Esophagus squamous epithelium (tissue), 5 donors: ENCODE results near the gene GPR176. TPM values are rescaled to one million over a fixed set of nuclear protein-coding genes. Genes with fewer than 3 reads are reported as not detected.
"Not testable (repeated sequence)": the region's sequence is repeated elsewhere in the genome, so short reads cannot be mapped to it uniquely, and the experiment has no call there.

Experiments used
- DNase-seq: peaks from one replicate; lab custom pipeline; 2025; lab: John Stamatoyannopoulos, UW
- H3K27ac ChIP-seq, 4 donors: fragments of 200-600 bp; sonication (generic); one replicate each; pipeline ENCODE4 v1.5.1; 2016 to 2019; ENCODE audit warnings: mild to moderate bottlenecking in 1 of 4
- H3K27me3 ChIP-seq, 4 donors: fragments of 200-600 bp; sonication (generic); 1 replicate in 3 of 4; 2 replicates in 1 of 4; pipeline versions ENCODE4 v1.5.1 to v1.6.0; 2017 to 2021; ENCODE audit warnings: antibody characterized with exemption in 1 of 4
- H3K36me3 ChIP-seq, 3 donors: fragments of 200-600 bp; sonication (generic); one replicate each; pipeline ENCODE4 v1.5.1; 2016 to 2019
- H3K4me1 ChIP-seq, 3 donors: fragments of 200-600 bp; sonication (generic); one replicate each; pipeline ENCODE4 v1.5.1; 2017 to 2019
- H3K4me3 ChIP-seq, 4 donors: fragments of 200-600 bp; sonication (generic); 1 replicate in 3 of 4; 2 replicates in 1 of 4; pipeline ENCODE4 v1.5.1; 2016 to 2019; ENCODE audit warnings: mild to moderate bottlenecking in 2 of 4, moderate library complexity in 1 of 4
- H3K9me3 ChIP-seq, 3 donors: fragments of 200-600 bp; sonication (generic); one replicate each; pipeline ENCODE4 v1.5.1; 2016 to 2019
- CTCF ChIP-seq, 6 experiments: fragments of 450-650 bp in 4 of 6; fragments of 200-600 bp in 2 of 6; sonication (generic) in 2 of 6; IDR thresholded peaks; one replicate each; pipeline ENCODE4 v1.5.1; 2016 to 2019; ENCODE audit warnings: antibody characterized with exemption in 6 of 6, mild to moderate bottlenecking in 4 of 6, moderate library complexity in 4 of 6
- POLR2A ChIP-seq, 4 donors: fragments of 450-650 bp; IDR thresholded peaks; one replicate each; pipeline ENCODE4 v1.6.1; 2017; ENCODE audit warnings: antibody characterized with exemption in 4 of 4, mild to moderate bottlenecking in 4 of 4, moderate library complexity in 3 of 4
- WGBS, 2 donors: methylation state at CpG; one replicate each; pipeline ENCODE4 v1.1.5; 2018; 5-methylcytosine and 5-hydroxymethylcytosine counted together
- intact Hi-C: fragments of 100-400 bp; cut with DNase I; formaldehyde crosslinking; loops from one replicate; pipeline ENCODE4 v1.15.0; 2022
- total RNA-seq, 4 donors: library from RNA; depleted of rRNA; stranded (reverse); fragments of >200 nt; gene quantifications; one replicate each; pipeline ENCODE4 v1.1.0, GENCODE V29; 2016
- donor health status: DM: yes; HTN: yes; CAD: no.

Gene GPR176
- total RNA-seq, 4 donors from 2014 or later, result 1.1 to 5.0 (median 4.0) TPM; not detected in 1

DNA sequence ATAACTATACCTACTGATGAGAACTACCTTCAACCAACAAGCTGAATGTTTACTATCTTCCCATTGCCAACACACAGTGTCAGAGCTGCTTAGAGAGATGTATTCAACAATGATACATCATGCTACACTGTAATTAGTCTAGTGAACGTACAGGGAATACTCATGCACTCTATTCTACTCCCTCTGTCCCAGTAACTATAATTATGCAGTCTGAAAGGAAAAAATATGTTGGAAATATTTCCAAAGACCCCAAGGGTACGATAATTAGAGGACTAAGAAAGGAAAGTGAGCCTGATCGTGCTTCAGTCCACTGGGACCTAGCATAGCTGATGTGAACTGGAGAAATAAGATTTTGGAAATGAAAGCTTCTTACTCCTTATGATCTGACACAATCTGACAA is 100.5 kb downstream of the GPR176 start:
- WGBS, 2 donors, result 68 to 71% methylated on average over 3 of the region's 3 CpGs
- H3K36me3 ChIP-seq, result no peaks in the 10 kb centered on the region
- H3K27me3 ChIP-seq, result no peaks in the 10 kb centered on the region
- DNase-seq, result no peak
- H3K9me3 ChIP-seq, result no peaks in the 10 kb centered on the region
- no peak overlapping the region for H3K27ac ChIP-seq
- H3K4me1 ChIP-seq, result no peaks in the 10 kb centered on the region
- TF ChIP-seq CTCF (IDR thresholded peaks at IDR 0.05) (no peak), POLR2A (IDR thresholded peaks at IDR 0.05) (no peak)
- intact Hi-C loops, result no loop called here
- H3K4me3 ChIP-seq, result no peak overlapping the region

- H3K4me1 ChIP-seq, result no peaks in the 10 kb centered on the region
- DNase-seq, result no peak
- no peaks in the 10 kb centered on the region for H3K36me3 ChIP-seq
- no peak for TF ChIP-seq POLR2A (IDR thresholded peaks at IDR 0.05)
- no peak for TF ChIP-seq CTCF (IDR thresholded peaks at IDR 0.05)
- H3K27ac ChIP-seq, result no peak overlapping the region
- H3K9me3 ChIP-seq, result no peaks in the 10 kb centered on the region
- intact Hi-C loops, result no loop called here
- no peaks in the 10 kb centered on the region for H3K27me3 ChIP-seq
- no peak overlapping the region for H3K4me3 ChIP-seq
Observed at GRCh38 chr15:39817892-39818291, 102.2 kb downstream of the GPR176 start.

- no peak for DNase-seq
- no peaks in the 10 kb centered on the region for H3K9me3 ChIP-seq
- intact Hi-C loops, result no loop called here
- H3K4me1 ChIP-seq, result no peaks in the 10 kb centered on the region
- H3K4me3 ChIP-seq, result no peak overlapping the region
- H3K27ac ChIP-seq, result no peak overlapping the region
- H3K27me3 ChIP-seq, result no peaks in the 10 kb centered on the region
- 68 to 87% methylated on average over 1 of the region's 1 CpG for WGBS, 2 donors
- no peaks in the 10 kb centered on the region for H3K36me3 ChIP-seq
- no peak for TF ChIP-seq CTCF (IDR thresholded peaks at IDR 0.05)
- no peak for TF ChIP-seq POLR2A (IDR thresholded peaks at IDR 0.05)
Observed at GRCh38 chr15:39814489-39814888, 105.6 kb downstream of the GPR176 start.

- H3K27ac ChIP-seq, H3K4me1 ChIP-seq, intact Hi-C loops, H3K4me3 ChIP-seq, H3K9me3 ChIP-seq, DNase-seq, H3K36me3 ChIP-seq, H3K27me3 ChIP-seq: not testable (repeated sequence)
- WGBS, 2 donors, result 87 to 92% methylated on average over 3 of the region's 3 CpGs
Observed at GRCh38 chr15:39812651-39813050, 107.4 kb downstream of the GPR176 start.

GRCh38 chr15:39808909-39809308 is 111.2 kb downstream of the GPR176 start:
- Histone ChIP-seq H3K27ac (no peak overlapping the region), H3K36me3 (no peaks in the 10 kb centered on the region), H3K27me3 (no peaks in the 10 kb centered on the region), H3K9me3 (no peaks in the 10 kb centered on the region), H3K4me1 (peaks cover 0 to 6% (median 0%) of the 10 kb centered on the region in 3 donors), H3K4me3 (no peak overlapping the region)
- intact Hi-C loops, result loop anchor here (10.0 kb wide), 1 partner anchor 66 kb away; no protein-coding TSS in a partner anchor
- TF ChIP-seq POLR2A (IDR thresholded peaks at IDR 0.05), result no peak
- TF ChIP-seq CTCF (IDR thresholded peaks at IDR 0.05), result no peak
- 53 to 57% methylated on average over 3 of the region's 3 CpGs for WGBS, 2 donors
- DNase-seq, result no peak

DNA sequence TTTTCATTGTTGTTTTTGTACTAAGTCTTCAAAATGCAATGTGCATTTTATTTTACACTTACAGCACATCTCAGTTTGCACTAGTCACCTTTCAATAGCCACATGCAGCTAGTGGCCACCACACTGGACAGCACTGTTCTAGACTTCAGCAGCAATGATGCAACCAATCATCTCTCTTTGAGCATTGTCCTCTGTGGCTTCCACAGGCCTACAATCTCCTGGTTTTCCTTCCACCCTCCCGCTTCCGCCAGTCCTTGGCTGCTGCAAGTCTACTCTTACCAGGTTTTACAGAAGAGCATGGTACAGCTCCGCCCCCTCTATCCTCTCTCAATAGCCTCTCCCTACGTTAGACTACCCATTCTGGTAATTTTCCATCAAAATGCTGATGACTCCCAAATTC is 112.3 kb downstream of the GPR176 start:
- Histone ChIP-seq H3K36me3 (no peaks in the 10 kb centered on the region), H3K4me3 (no peak overlapping the region), H3K9me3 (no peaks in the 10 kb centered on the region), H3K27me3 (no peaks in the 10 kb centered on the region), H3K4me1 (peaks cover 0 to 10% (median 0%) of the 10 kb centered on the region in 3 donors), H3K27ac (no peak overlapping the region)
- TF ChIP-seq POLR2A (IDR thresholded peaks at IDR 0.05) (no peak), CTCF (IDR thresholded peaks at IDR 0.05) (no peak)
- WGBS, 2 donors, result 85 to 92% methylated on average over 4 of the region's 4 CpGs
- intact Hi-C loops, result loop anchor here (10.0 kb wide), 1 partner anchor 67 kb away; no protein-coding TSS in a partner anchor
- no peak for DNase-seq
